ENCODE results near the gene SLC6A1. TPM values are rescaled to one million over a fixed set of nuclear protein-coding genes. Genes with fewer than 3 reads are reported as not detected.

Gene SLC6A1
- total and polyA plus RNA-seq, 2 of the 4 experiments (the other 2 are of a cell fraction): 0.02 TPM; not detected in 1

DNA sequence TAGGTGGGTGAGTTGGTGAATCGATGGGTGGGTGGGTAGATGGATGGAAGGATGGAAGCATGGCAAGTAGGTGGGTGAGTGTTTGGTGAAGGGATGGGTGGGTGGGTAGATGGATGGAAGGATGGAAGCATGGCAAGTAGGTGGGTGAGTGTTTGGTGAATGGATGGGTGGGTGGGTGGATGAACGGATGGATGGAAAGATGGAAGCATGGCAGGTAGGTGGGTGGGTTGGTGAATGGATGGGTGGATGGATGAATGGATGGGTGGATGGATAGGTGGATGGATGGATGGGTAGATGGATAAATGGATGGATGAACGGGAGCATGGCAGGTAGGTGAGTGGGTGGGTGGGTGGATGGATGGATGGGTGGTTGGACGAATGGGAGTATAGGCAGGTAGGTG is 65.1 kb downstream of the SLC6A1 start:
- dilution Hi-C loops (cut with HindIII; ENCODE audit: low sequenced_read_pairs, unreplicated experiment) (no loop called here), in situ Hi-C loops (cut with MboI; ENCODE audit: low sequenced_read_pairs) (loop anchor here (5.0 kb wide), 1 partner anchor 105 kb away; no protein-coding TSS in a partner anchor), intact Hi-C loops (cut with micrococcal nuclease) (loop anchor here (10.0 kb wide), 1 partner anchor 173 kb away; no protein-coding TSS in a partner anchor)
- no peak overlapping the region for H3K56ac ChIP-seq (ENCODE audit: extremely low read depth, insufficient read depth, low read length)
- H3K79me1 ChIP-seq (ENCODE audit: low read depth in 1 of 2, low read length in 2 of 2): no peaks in the 10 kb centered on the region
- H3K4me3 ChIP-seq (ENCODE audit: insufficient read depth, low read depth, low read length): no peak overlapping the region
- H3K27ac ChIP-seq (ENCODE audit: insufficient read depth, low read length): no peak overlapping the region
- H4K20me1 ChIP-seq (ENCODE audit: insufficient read depth, low read length): no peaks in the 10 kb centered on the region
- no peak overlapping the region for H2AFZ ChIP-seq (replicated peaks; ENCODE audit: low read length, poor library complexity)
- no peak overlapping the region for H2BK20ac ChIP-seq (ENCODE audit: low read depth, low read length)
- POLR2A ChIA-PET (ENCODE audit: unreplicated experiment): no interaction called here
- no peak overlapping the region for H2BK5ac ChIP-seq (ENCODE audit: low read depth, low read length, poor library complexity, severe bottlenecking)
- no peak for ATAC-seq (ENCODE audit: low read depth)
- no TSS peak for BruUV-seq (replicated peaks)
- CTCF ChIA-PET: interaction anchor here (1.1 kb wide), 1 partner anchor 298 kb away, joined by 3 read pairs; no protein-coding TSS in a partner anchor
- H2AK5ac ChIP-seq (ENCODE audit: low read depth, low read length): no peak overlapping the region
- no peak overlapping the region for H2BK15ac ChIP-seq (ENCODE audit: low read depth, low read length)
- TF ChIP-seq, protein P1, sequence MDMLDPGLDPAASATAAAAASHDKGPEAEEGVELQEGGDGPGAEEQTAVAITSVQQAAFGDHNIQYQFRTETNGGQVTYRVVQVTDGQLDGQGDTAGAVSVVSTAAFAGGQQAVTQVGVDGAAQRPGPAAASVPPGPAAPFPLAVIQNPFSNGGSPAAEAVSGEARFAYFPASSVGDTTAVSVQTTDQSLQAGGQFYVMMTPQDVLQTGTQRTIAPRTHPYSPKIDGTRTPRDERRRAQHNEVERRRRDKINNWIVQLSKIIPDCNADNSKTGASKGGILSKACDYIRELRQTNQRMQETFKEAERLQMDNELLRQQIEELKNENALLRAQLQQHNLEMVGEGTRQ (IDR thresholded peaks at IDR 0.05; ENCODE audit: low read depth, low read length): no peak
- TF ChIP-seq MAZ (IDR thresholded peaks at IDR 0.05; ENCODE audit: borderline replicate concordance, low read depth, low read length) (no peak), CEBPB (IDR thresholded peaks at IDR 0.05; ENCODE audit: low read depth, low read length) (no peak), CHD1 (IDR thresholded peaks at IDR 0.05; ENCODE audit: low read depth, low read length) (no peak), FOS (IDR thresholded peaks at IDR 0.05; ENCODE audit: low read depth, low read length) (no peak), SMC3 (IDR thresholded peaks at IDR 0.05; ENCODE audit: low read depth, low read length) (no peak), MAFK (IDR thresholded peaks at IDR 0.05; ENCODE audit: low read depth, low read length) (no peak)
- TF ChIP-seq, protein P2, sequence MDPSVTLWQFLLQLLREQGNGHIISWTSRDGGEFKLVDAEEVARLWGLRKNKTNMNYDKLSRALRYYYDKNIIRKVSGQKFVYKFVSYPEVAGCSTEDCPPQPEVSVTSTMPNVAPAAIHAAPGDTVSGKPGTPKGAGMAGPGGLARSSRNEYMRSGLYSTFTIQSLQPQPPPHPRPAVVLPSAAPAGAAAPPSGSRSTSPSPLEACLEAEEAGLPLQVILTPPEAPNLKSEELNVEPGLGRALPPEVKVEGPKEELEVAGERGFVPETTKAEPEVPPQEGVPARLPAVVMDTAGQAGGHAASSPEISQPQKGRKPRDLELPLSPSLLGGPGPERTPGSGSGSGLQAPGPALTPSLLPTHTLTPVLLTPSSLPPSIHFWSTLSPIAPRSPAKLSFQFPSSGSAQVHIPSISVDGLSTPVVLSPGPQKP (IDR thresholded peaks at IDR 0.05; ENCODE audit: borderline replicate concordance, low read depth, low read length): no peak
- H3K4me2 ChIP-seq (ENCODE audit: low read depth, low read length): no peak overlapping the region
- H3K18ac ChIP-seq (ENCODE audit: low read depth, low read length): no peak overlapping the region
- H3K36me3 ChIP-seq (ENCODE audit: control insufficient read depth, insufficient read depth, low read length): no peaks in the 10 kb centered on the region
- no peak overlapping the region for H2AK9ac ChIP-seq (replicated peaks; ENCODE audit: low read depth, low read length, poor library complexity)
- H2BK120ac ChIP-seq (ENCODE audit: low read depth, low read length): no peak overlapping the region
- H3K14ac ChIP-seq (replicated peaks; ENCODE audit: low read depth, low read length): no peak overlapping the region
- H3K9me1 ChIP-seq (ENCODE audit: insufficient read depth, low read length): no peaks in the 10 kb centered on the region; the same call in 1 of the 2 replicates
- peaks cover 4% of the 10 kb centered on the region; the same call in 1 of the 2 replicates for H3K4me1 ChIP-seq (ENCODE audit: control insufficient read depth, insufficient read depth, low read length)
- H4K5ac ChIP-seq (ENCODE audit: low read depth, low read length): no peak overlapping the region
- no peaks in the 10 kb centered on the region for H3K9me3 ChIP-seq (ENCODE audit: control insufficient read depth, insufficient read depth, low read length)
- peaks cover 29% of the 10 kb centered on the region for H3K27me3 ChIP-seq (ENCODE audit: control insufficient read depth, insufficient read depth, low read length)
- no peak overlapping the region for H4K8ac ChIP-seq (ENCODE audit: low read depth in 2 of 2, low read length in 2 of 2)
- DNase-seq: no peak
- H3K23ac ChIP-seq (ENCODE audit: low read depth, low read length): no peak overlapping the region
- no peak overlapping the region for H3K4ac ChIP-seq (ENCODE audit: low read depth, low read length)
- WGBS, 2 experiments (ENCODE audit: extremely low coverage in 2 of 2, insufficient read length in 1 of 2): 65 to 100% methylated on average over 1 to 4 of the region's 4 CpGs
- H4K91ac ChIP-seq (ENCODE audit: insufficient read depth, low read depth, low read length): no peak overlapping the region
- H3K9ac ChIP-seq (ENCODE audit: low read depth, low read length): no peak overlapping the region

All from IMR-90 (cell line).